ENCODE measurements around the gene ADAMTSL4.
A peak's percentile ranks its signal among the peaks of the same experiment; 100 is the strongest.

Gene ADAMTSL4

GRCh38 chr1:150548632-150549495, at the start of gene ADAMTSL4:
ADAMTSL4 (plus strand) TSS chr1:150549408; CDS start chr1:150552289, 2,881 bp downstream.
- peak; percentile 29 for DNase-seq

GRCh38 chr1:150505431-150505830, 43.8 kb upstream of the ADAMTSL4 start:
- DNase-seq, result no peak

GRCh38 chr1:150507912-150508864, 41.0 kb upstream of the ADAMTSL4 start, which contains the start of gene ECM1:
ECM1 (plus strand) TSS chr1:150508109; CDS start chr1:150508210, 101 bp downstream.
- no peak for DNase-seq

- no peak for DNase-seq
Measured at GRCh38 chr1:150508982-150509381, 40.2 kb upstream of the ADAMTSL4 start.

GRCh38 chr1:150511551-150511950, 37.7 kb upstream of the ADAMTSL4 start:
- no peak for DNase-seq

- no peak for DNase-seq
Measured at GRCh38 chr1:150511985-150512660, 37.1 kb upstream of the ADAMTSL4 start.

- no peak for DNase-seq
Measured at GRCh38 chr1:150512846-150513245, 36.4 kb upstream of the ADAMTSL4 start.

- no peak for DNase-seq
Measured at GRCh38 chr1:150513351-150513791, 35.8 kb upstream of the ADAMTSL4 start.

- no peak for DNase-seq
Measured at GRCh38 chr1:150514260-150514659, 34.9 kb upstream of the ADAMTSL4 start.

- DNase-seq, result no peak
Measured at GRCh38 chr1:150514913-150515327, 34.3 kb upstream of the ADAMTSL4 start.

GRCh38 chr1:150515328-150516049, 33.7 kb upstream of the ADAMTSL4 start, which contains the start of gene FALEC:
FALEC (plus strand) TSS chr1:150515752.
- peak; percentile 92 for DNase-seq

- no peak for DNase-seq
Measured at GRCh38 chr1:150516050-150516591, 33.1 kb upstream of the ADAMTSL4 start.

- DNase-seq, result no peak
Measured at GRCh38 chr1:150516616-150517015, 32.6 kb upstream of the ADAMTSL4 start.

- DNase-seq, result no peak
Measured at GRCh38 chr1:150521196-150521968, 27.8 kb upstream of the ADAMTSL4 start.

GRCh38 chr1:150525348-150525747, 23.9 kb upstream of the ADAMTSL4 start:
- no peak for DNase-seq

GRCh38 chr1:150528196-150528595, 21.0 kb upstream of the ADAMTSL4 start:
- no peak for DNase-seq

- DNase-seq, result no peak
Measured at GRCh38 chr1:150529017-150529416, 20.2 kb upstream of the ADAMTSL4 start.

- DNase-seq, result no peak
Measured at GRCh38 chr1:150530491-150531159, 18.6 kb upstream of the ADAMTSL4 start.

GRCh38 chr1:150532860-150533259, 16.3 kb upstream of the ADAMTSL4 start:
- no peak for DNase-seq

GRCh38 chr1:150534002-150534401, 15.2 kb upstream of the ADAMTSL4 start:
- no peak for DNase-seq
